ENCODE measurements around the gene DNAJC5.
"Not testable (repeated sequence)": the region's sequence is repeated elsewhere in the genome, so short reads cannot be mapped to it uniquely, and the experiment has no call there.

Gene DNAJC5

DNA sequence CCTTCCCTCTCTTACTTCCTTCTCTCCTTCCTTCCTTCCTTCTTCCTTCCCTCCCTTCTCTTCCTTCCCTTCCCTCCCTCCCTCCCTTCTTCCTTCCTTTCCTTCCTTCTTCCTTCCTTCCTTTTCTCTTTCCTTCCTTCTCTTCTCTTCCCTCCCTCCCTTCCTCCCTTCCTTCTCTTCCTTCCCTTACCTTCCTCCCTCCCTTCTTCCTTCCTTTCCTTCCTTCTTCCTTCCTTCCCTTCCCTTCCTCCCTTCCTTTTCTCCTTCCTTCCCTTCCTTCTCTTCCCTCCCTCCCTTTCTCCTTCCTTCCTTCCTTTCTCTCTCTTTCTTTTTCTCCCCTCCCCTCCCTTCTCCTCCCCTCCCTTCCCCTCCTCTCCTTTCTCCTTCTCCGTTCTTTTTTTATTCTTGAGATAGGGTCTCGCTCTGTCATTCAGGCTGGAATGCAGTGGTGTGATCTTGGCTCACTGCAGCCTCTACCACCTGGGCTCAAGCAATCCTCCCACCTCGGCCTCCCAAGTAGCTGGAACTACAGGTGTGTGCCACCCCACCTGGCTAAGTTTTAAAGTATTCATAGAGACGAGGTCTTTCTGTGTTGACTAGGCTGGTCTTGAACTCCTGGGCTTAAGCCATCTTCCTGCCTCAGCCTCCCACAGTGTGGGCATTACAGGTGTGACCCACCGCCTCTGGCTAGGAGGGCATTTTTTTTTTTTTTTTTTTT is 75.9 kb downstream of the DNAJC5 start:
- DNase-seq = no peak

- DNase-seq = not testable (repeated sequence)
Observed at GRCh38 chr20:63971960-63972311, 77.0 kb downstream of the DNAJC5 start.

DNA sequence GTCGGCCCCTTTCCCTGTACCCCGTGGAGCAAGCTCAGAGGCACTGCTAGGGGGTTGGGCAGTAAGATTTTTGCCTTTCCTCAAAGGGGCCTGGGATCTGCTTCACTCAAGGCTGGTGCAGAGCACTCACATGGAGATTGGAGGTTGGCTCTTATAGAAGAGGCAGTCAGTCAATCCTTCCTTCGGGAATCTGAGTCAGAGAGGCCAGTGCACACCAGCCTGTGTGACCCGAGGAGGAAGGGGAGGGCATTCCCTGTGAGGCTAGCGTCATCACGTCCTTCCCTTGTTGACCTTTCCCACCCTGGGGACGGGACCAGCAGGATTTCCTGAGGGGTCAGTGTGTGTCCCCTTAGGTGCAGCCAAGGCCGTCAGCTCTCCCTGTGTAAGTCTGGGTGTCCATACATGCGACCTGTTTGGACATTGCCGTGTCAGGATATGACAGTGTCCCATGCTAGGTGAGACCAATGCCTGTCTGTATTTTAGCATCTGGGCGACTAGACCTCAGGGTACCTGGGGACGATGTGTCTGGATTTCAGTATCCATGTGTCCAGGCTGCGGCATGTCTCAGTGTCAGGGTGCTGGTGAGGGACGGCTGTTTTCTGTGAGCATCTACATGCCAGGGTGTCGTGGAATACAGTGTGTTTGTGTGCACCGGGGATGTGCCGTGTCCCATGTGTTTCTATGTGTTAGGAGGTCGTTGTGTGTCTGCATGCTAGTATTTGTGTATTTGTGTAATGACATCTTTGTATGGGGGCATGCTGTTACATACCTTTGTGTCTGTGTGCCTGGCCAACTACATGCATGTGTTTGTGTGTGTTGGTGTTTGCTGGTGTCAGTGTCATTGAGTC is 77.6 kb downstream of the DNAJC5 start:
- no peak for DNase-seq

DNA sequence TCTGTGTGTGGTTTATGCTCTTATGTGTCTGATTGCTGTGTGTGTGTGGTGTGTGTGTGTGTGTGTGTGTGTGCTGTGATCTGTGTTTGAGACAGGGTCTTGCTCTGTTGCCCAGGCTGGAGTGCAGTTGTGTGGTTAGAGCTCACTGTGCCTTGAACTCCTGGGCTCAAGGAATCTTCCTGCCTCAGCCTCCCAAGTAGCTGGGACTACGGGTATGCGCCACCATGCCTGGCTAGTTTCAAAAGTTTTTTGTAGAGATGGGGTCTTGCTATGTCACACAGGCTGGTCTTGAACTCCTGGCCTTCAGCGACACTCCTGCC is 78.2 kb downstream of the DNAJC5 start:
- no peak for DNase-seq

DNA sequence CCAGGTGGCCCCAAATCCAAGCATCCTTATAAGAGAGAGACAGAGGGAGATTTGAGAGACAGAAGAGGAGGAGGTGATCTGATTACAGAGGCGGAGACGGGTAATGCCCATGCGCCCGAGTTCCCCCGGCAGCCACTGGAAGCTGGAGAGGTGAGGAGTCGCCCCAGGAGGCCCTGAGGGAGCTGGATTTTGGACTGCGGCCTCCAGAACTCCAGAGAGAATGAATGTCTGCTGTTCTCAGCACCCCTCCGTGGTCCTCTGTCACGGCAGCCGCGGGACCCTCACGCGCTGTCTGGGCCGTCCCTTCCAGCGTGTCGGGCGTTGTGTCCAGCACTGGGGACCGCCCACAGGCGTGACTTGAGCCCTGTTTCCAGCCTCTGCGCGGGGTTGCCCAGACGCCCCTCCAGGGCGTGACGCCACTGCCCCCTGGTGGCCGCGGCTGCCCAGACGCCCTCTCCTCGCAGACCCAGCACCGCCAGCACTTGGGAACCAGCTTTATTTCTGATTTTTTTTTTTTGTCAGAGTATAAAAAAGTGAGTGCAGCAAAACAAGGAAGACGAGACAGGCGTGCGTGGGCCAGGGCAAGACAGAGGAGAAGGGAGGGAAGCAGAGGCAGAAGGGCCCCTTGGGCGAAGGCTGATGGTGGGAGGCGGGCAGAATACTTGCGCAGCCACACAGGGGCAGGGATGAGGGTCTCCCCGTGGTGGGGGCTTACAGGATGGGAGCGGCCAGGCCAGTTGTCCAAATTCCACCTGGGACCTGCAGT is 78.9 kb downstream of the DNAJC5 start:
- peak; percentile 89 for DNase-seq

GRCh38 chr20:63974402-63975200 is 79.7 kb downstream of the DNAJC5 start:
- no peak for DNase-seq

DNA sequence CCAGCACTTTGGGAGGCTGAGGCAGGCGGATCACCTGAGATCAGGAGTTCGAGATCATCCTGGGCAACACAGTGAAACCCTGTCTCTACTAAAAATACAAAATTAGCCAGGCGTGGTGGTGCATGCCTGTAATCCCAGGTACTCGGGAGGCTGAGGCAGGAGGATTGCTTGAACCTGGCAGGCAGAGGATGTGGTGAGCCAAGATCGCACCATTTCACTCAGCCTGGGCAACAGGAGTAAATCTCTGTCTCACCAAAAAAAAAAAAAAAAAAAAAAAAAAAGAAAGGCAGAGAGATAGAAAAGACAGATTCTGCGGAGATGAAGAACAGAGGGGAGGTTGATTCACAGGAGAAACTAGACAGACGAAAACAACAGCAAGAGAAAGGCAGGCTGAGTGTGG is 81.6 kb downstream of the DNAJC5 start:
- DNase-seq = not testable (repeated sequence)

DNA sequence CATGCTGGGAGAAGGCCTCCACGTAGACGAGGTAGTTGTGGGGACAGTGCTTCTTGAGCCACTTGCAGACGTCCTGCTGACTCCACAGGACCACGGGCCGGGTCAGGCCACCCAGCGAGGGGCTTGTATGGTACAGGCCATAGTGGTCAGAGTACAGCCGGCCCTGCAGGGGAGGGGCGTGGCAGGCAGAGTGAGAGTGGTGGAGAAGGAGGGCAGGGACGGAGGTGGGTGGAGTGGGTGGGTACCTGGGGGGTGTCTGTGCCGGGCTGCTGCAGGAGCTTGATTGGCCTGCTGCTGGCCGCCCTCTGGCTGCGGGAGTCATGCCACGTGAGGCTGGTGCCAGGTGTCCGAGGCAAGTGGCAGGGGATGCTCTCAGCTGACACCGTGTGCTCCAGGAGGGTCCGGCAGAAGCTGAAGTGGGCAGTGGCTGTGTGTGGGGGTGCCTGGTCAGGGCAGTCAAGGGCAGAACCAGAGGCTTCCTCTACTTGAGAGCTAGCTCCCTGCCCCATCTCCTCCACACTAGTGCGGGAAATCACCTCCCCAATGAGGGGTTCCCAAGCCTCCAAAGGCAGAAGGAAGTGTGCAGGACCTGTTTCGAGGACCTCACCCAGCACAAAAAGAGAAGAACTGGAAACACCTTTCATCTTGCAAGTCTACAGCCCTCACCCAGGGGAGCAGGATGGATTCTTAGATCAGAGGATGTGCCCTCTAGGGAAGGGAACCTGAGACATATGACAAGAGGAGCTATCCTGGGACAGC is 82.2 kb downstream of the DNAJC5 start:
- DNase-seq = no peak

DNA sequence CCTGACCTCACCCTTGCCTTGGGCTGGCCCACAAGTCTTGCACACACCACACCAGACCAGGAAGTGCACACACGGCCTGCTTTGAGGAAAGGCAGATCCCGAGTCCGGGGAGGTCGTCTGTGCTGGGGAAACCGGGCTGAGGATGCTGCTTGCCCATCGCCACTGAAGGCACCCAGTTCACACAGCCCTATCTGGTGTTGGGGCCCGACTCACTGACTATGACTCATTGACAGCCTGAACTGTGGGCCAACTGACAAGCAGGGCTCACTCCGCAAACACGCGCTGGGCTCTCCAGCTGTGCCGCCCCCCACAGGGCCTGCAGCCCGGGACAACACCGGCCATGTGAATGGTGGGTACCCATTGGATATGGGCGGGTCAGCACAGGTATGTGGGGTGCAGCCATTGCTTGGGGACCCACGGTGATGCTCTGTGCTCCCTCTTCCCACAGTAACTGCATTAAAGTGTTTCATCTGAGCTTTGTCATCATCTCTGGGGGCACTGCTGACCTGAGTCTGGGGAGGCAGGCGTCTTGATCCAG is 82.9 kb downstream of the DNAJC5 start:
- DNase-seq = peak; percentile 60

- peak; percentile 76 for DNase-seq
Observed at GRCh38 chr20:63978319-63979228, 83.6 kb downstream of the DNAJC5 start.

DNA sequence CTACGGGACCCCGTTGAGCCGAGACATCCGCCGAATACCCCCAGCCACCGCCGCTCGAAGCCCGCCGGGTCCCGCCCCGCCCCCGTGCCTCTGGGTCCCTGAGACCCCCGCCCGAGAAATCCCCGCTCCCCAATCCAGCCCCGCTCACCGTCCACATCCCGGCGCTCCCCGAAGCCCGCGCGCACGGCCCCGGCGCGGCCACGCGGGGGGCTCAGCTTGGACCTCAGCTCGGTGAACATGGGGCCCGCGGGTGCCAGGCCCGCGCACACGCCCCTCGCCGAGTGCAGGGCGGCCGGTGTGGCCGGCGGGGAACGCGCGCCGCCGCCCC is 84.3 kb downstream of the DNAJC5 start:
- no peak for DNase-seq

GRCh38 chr20:63979557-63980316 is 84.8 kb downstream of the DNAJC5 start, which contains the start of gene SAMD10:
TSS of gene SAMD10 (minus strand) at chr20:63979642. CDS start at chr20:63979467, 175 bp downstream.
- peak; percentile 63 for DNase-seq

GRCh38 chr20:63980317-63980805 is 85.4 kb downstream of the DNAJC5 start:
- no peak for DNase-seq

- DNase-seq = peak; percentile 95
Observed at GRCh38 chr20:63980806-63981728, 86.1 kb downstream of the DNAJC5 start, which contains the start of gene PRPF6. TSS of gene PRPF6 (plus strand) at chr20:63981132. CDS start at chr20:63981246, 114 bp downstream.

- no peak for DNase-seq
Observed at GRCh38 chr20:63982937-63983336, 88.0 kb downstream of the DNAJC5 start.
